Activated CD4-positive, CD25-positive, alpha-beta regulatory T cell treated with anti-CD3 and anti-CD28 coated beads, Interleukin-2, amount 50 U/mL, for 16 hours (primary cell): Measurements from ENCODE around the gene RIMS3.
"Not testable (repeated sequence)": the region's sequence is repeated elsewhere in the genome, so short reads cannot be mapped to it uniquely, and the experiment has no call there.

ENCODE experiments used
- DNase-seq: peaks from one replicate; pipeline ENCODE4 v3.0.0-alpha.2; 2020; ENCODE audit warnings: low read depth, low spot score

Gene RIMS3

DNA sequence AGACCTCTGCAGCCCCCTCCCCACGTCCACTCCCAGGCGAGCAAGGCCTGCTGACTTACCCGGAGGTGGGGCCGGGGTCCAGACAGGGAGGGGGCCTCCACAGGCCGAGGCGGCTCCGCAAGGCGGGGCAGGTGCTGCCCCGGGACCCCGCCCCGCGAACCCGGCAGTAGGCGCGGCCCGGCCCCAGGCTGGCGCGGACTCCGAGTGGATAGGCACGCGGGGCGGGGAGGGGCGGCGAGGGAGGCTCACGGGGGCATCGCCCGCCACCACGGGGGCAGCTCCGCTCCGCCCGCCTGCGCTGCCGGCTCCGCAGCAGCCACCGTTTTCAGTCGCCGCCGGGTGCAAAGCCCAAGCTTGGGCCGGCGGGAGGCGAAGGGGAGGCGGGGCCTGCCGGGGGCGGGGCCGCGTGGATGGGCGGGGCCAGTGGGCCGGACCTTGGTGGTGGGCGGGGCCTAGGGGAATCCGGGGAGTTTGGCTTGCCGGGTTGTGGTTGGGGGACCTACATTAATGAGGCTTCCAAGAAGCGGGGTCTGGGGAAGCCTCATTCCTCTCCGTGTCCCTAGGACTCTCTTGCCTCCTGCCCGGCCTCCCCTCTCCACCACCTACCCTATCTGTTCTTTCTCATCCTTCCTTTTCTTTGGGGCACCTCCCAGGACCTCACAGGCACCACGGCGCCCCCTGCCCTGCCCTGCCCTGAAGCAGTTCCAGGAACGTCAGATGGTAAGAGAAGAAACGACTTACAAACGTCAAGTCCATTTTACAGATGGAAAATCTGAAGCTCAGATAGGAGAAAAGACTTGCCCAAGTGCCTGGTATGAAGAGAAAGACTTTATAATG lies at the start of gene RIMS3:
Gene RIMS3, minus strand, starts transcription at position 348 of the 837 bp plus-strand sequence. CDS start 23,757 bp downstream, outside the sequence.
- peak; percentile 58 for DNase-seq

DNA sequence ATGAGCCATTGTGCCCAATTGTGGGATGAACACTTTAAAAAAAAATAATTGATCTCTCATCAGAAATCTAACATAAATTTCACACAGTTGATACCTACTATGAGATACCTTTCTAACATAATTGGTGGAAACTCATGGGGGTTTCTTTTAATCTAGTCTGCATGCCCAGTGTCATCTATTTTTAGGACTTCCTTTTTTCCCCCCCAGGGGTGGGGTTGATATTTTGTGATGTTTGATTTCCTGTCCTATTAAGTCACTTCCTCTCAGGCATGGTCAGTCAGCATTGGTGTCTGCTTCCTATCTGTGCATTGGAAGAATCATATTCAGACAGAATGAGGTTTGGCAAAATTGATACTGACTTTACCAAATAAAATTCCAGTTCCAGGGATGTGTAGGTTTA lies 47.5 kb upstream of the RIMS3 start:
- DNase-seq, result no peak

DNA sequence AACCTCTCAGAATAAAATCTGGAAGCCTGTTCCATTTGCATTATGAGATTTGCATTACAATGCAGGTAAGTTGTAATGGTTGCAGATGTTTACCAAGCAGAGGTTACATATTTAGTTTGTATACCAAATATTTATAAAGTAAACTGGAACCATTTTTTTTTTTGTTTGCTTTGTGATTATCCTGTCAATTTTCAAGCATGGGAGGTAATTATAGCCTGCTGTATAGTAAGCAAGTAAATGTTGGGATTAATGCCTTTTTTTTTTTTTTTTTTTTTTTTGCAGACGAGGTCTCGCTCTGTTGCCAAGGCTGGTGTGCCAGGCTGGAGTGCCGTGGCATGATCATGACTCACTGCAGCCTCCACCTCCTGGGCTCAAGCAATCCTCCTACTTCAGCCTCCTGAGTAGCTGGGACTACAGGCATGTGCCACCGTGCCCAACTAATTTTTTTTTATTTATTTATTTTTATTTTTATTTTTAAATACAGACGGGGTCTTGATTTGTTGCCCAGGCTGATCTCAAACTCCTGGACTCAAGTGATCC lies 47.0 kb upstream of the RIMS3 start:
- DNase-seq, result no peak

DNA sequence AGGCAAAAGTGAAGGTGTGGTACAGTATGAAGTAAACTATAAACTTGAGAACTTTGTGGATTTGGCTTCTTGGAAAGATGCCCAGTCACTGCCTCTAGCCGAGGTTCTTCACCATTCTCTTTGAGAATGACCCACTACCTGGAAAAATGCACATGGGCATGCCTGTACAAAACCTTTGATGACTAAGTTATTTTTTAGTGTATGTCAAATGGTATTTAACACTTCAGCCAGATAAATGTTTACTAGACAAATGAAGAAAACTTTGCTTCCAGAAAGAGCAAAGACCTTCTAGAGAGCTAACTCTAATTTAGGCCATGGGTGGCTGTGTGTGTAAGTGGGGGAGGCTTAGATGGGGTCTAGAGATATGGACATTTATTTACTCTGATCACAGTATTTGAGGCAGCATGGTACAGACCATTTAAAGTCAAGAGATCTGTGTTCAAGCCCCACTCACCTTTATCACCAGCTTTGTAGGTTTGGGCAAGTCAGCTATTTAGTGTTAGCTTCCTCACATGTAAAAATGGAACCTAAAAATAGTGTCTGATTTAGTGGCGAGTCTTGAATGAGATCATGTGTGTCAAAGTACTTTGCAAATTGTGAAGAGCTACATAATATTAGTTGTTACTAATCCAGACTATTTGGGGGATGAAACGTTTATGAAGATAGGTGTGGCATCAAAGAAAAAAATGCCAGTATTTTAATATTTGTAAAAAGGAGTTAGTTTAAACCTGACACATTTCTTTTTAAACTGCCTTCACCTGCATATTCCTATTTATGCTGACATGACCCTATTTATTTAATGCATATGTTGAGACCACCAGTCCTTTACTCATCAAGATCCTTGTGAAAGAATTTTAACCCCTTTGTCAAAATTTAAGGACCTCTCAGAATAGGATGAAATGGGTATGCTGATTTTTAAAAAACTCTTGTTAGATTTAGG lies 46.3 kb upstream of the RIMS3 start:
- no peak for DNase-seq

DNA sequence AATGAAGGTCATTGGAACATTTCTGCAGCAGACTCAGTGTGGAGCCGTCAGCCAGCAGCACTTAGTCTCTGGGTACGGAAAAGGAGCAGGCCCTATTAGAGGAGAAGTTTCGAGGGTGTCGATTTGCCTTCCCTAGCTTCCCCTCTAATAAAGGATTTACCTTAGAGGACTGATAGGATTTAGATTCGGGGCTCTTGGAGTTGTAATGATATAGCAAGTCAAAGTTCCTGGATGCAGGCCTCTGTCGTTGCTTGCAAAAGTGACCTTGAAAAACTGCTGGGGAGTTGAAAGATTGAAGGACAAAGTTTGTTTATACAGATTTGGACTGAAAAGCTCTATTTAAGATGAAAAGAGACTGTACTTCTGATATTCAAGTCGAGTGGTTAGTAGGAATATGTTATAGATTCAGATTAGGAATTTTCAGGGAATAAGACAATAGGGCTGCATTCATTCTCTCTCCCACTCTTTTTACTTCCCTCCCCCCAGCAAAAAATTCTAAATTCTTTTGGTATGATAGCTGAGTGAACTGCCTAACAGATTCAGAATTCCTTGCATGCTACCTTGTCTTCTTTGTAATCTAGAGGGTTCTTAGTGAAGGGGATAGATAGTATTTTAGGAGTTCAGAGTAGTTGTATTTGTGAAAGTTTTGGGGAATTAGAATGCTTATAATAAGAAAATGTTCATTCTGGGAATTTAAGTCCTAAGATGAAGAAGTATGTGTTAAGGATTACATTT lies 45.3 kb upstream of the RIMS3 start:
- DNase-seq, result no peak

DNA sequence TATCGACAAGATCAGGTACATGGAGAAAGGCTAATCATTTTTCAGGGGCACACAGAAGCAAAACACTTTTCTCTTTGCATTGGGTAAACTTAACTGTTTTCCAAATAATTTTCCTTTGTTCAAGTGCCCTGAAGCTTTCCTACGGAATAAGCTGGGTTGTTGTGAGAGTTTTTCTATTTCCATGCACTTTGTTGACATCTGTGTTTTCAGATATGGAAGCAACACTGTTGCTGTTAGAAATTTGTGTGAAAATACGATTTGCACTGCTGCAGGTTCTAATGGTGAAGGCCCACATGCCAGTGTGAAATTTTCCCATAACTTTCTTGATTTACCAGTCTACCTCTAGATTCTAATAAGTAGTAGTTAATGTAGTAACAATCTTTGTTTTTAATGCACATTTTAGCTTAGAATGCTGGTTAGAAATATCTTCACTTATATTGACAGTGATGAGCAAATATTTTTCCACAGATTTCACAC lies 44.4 kb upstream of the RIMS3 start:
- DNase-seq, result no peak

DNA sequence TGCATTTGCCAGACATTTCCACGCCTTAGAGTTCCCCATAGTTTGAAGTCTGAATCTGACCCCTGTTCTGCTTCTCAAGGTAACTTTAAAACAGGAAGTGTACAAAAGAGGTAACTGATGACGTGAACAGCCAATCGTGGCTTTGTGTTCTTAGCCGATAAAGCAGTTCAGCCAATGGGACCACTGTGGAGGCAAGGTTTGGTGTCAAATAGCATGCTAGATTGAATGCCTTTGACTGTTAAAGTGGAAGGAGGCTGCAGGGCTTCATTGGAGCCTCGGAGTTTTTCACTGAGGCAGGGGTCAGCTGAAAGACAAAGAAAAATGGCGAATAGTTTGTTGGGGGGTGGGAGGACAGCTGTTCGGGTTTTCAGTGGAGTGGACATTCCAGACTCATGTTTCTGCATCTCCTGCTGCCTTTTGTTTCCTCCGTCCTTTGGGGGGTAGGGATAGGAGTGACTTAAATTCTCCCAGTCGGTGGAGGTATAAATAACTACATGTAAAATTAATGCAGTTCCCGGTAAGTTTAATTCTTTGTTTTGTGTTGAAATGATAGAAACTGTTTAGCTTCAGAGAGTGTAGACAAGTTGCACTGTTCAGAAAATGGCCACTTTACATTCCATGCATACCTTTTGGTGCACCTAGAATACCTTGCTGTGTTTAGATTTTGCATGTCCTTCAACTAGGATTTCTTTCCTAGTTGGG lies 43.8 kb upstream of the RIMS3 start:
- DNase-seq, result peak; percentile 65

DNA sequence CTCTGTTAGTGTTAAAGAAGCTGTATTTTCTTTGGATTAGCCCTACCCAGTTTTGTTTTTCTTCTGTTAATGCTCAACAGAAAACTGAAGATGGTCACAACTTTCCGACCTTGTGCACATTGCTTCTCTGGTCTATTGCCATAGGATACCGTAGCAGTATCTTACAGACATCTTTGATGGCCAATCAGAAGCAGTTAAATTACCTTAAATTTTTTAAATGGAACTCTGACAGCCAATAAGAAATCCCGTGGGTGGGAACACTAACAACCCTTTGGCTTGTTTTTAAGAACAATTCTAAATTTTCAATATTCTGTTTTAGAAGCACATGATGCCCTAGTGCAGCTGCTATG lies 43.2 kb upstream of the RIMS3 start:
- DNase-seq, result no peak

DNA sequence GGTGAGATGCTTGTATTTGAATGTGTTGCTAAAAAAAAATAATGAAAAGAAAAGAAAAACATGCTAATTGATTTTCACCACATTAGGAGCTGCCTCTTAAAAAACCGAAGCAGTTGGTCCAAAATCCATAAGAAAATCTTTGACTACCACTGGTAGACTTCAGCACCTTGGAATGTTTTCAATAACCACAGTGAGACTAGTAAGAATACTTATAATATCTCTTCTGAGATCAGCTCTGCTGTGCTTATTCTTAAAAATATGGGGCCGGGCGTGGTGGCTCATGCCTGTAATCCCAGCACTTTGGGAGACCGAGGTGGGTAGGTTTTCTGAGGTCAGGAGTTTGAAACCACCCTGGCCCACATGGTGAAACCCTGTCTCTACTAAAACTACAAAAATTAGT lies 41.1 kb upstream of the RIMS3 start:
- no peak for DNase-seq

DNA sequence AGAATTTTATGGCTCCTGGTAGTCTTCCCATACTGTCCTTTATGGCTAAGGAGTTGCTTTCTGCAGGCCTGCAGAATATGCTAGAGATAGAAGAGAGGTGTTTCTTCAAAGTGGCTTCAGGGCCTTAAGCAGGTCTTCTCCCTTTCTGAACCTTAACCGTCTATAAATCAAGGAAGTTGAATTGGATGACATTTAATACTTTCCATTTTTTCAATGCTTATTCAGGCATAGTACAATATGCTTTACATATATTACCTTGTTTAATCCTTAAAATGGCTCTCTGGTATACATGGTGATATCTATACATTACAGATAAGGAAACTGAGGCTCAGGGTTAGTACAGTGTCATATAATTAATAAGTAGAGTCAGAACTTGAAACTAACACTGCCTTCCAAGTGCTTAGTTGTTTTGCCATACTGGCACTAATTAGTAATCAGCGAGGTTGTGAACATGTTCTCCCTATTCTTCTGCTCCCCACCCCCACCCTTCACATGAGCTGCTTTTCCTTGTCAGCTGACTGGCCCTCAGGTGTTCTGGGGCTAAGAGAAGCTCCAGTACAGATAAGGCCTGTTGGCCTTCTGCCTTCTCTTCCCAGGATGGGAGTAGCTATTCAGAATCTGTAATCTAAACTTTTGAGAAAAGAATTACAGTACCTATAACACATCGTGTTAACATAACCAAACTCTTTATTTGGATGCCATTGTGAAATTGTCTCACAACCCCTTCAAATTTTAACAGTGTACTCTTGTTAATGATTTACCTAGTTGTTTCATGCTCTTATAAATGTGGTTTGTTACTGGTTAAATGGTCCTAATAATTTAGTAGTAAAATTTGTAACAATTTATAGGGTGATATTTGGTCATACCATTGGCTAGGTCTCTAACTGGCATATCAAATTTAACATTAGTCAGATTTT lies 39.6 kb upstream of the RIMS3 start:
- DNase-seq, result no peak

DNA sequence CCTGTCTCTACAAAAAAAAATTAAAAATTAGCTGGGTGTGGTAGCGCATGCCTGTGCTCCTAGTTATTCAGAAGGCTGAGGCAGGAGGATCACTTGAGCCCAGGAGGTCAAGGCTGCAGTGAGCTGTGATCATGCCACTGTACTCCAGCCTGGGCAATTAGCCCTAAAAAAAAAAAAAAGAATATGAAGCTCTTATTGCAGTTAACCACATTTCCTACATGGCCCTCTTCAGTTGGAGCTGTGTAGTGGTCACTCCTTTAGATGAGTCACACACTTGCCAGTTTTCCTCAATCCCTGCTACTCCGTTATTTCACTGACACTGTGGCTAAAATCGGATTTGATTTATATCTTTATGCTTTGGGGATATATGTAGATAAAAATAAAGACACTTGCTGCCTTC lies 37.8 kb upstream of the RIMS3 start:
- no peak for DNase-seq

DNA sequence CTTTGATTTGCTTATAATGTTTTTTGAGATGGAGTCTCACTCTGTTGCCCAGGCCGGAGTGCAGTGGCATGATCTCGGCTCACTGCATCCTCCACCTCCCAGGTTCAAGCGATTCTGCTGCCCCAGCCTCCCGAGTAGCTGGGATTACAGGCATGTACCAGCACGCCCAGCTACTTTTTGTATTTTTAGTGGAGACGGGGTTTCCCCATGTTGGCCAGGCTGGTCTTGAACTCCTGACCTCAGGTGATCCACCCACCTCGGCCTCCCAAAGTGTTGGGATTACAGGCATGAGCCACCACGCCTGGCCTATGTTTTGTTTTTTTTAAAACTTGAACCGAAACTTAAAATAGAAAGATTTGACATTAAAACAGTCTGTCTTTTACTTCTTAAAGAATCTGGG lies 37.3 kb upstream of the RIMS3 start:
- not testable (repeated sequence) for DNase-seq

DNA sequence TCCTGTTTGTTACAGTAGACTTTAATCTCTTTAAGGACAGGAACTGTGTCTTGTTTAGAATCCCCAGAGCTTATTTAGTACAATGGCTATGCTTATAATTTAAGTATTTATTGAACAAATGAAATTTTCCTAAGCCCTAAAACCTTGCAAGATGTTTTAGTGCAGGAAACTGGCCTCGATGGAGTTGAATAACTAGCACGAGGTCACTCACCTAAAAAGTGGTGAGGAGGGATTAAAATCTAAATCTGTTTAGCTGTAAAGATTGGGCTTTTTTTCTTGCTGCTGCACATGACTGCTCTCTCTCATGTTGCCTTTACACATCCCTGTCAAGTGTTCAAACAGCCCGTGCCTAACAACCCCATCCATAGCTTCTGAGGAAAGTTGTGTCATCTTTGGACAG lies 36.2 kb upstream of the RIMS3 start:
- no peak for DNase-seq

DNA sequence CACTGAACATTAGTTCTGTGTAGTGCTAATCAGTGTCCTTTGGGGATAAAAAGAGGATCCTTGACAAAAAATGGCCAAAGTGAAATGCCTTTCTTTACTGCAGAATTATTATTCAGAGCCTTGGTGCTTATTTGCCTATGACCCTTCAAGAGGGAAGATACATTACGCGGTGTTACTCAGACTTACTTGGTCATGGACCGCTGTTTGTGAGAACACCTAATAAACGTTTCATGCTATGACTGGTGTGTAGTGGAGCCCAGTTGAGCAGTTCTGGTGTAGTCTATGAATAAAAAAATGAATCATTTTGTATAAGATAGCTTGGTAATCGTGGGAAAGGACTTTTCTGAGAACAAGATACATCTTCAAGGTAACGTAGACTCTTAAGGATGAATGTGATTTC lies 34.3 kb upstream of the RIMS3 start:
- DNase-seq, result no peak

DNA sequence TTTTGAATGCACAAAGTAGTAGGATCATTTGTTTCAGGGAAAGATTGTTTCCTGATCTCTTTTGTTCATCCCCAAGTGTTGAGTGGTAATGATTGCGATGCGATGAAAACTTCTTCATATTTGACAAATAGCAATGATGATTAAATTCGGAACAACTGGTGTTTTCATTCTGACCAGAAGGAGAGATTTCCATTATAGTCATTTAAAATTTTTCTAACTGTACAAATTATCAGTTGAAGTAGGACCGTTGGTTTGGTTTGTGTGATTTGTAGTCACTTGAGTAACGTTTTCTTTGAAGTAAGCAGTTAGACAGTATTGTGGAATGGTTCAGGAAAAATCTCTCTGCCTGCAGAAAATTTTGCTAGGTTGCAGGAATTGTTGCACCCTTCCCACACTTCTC lies 32.0 kb upstream of the RIMS3 start:
- no peak for DNase-seq

DNA sequence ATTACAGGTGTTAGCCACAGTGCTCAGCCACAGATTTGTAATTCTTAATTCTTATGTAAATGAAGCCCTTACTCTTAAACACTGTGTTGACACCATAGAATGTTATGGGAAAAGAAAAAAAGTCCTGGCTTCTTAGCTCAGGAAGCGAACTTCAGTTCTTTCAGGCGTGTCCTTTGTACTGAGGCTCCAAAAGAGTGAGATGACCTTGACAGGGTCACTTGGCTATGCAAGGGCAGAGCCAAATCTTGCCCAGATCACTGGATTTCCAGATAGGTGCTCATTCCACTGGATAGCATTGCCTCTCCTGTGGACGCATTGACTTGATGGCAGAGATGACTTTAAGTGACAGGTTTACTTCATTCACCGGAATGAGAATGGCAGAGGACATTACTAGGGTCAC lies 30.8 kb upstream of the RIMS3 start:
- no peak for DNase-seq

DNA sequence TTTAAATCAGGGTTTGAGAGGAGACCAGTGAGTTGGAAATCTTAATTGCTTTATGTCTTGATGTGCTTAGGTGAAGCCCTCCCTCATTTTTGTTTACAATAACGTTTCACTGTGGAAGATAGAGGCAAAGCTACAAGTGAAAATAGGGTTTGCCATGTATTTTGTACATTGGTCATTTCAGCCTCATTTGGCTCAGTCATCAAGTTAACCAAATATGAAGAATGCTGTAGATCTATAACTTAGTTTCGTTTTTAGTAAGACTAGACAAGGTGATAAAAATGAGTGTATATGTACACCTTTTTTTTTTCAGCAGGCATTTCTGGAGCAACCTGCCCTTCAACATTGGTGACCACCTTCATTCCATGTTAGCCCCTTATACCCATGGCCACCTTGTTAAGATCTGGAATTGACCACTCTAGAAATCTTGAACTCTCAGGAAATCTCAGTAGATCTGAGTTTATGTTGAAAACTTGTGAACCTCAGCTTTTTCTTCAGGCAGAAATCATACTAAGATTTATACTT lies 28.9 kb upstream of the RIMS3 start:
- DNase-seq, result no peak

DNA sequence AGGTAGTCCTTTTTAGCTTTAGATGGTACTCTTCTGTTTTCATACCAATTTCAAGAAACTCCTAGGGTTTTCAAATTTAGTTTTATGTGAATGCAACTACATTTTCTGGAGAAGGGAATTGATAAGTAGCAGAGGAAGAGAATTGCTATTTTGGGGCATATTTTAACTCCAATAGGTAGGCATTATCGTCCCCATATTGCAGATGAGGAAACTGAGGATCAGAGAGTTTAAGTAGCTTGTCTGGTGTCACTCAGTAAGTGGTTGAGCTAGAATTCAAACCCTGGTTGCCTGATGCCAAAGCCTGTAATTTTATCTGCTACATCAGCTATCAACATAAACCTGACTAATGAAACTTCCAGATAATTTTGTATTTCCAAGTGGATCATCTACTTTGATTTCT lies 27.9 kb upstream of the RIMS3 start:
- DNase-seq, result no peak

DNA sequence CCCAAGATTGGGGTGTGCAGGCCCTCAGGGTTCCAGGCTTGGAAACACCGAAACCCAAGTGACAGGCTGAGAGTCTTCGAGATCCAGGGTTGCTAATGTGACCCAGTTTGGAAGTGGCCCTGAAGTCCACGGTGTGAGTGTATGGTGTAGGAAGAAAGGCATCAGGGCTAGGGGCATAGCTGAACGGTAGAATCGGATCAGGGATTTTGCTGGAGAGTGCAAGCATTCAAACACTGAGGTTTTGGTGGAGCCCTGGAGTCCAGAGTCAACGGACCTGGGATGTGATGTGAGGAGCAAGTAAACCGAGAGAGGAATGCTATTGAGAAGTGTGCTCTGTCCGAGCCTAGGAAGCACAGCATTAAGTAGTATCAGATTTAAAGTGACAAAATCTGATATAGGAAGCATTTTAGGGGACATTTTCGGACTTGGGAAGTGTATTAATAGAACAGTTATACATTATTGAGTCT lies 27.0 kb upstream of the RIMS3 start:
- DNase-seq, result no peak
